NOMO-1 treated with dmso at 0.1 percent for 144 hours (cell line): ENCODE measurements around the gene RFXANK.
"Not testable (repeated sequence)": the region's sequence is repeated elsewhere in the genome, so short reads cannot be mapped to it uniquely, and the experiment has no call there.

ENCODE experiments used
- DNase-seq: peaks from one replicate; lab custom pipeline; 2025; ENCODE audit not compliant: unreplicated experiment; lab: John Stamatoyannopoulos, UW

Gene RFXANK, protein sequence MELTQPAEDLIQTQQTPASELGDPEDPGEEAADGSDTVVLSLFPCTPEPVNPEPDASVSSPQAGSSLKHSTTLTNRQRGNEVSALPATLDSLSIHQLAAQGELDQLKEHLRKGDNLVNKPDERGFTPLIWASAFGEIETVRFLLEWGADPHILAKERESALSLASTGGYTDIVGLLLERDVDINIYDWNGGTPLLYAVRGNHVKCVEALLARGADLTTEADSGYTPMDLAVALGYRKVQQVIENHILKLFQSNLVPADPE

DNA sequence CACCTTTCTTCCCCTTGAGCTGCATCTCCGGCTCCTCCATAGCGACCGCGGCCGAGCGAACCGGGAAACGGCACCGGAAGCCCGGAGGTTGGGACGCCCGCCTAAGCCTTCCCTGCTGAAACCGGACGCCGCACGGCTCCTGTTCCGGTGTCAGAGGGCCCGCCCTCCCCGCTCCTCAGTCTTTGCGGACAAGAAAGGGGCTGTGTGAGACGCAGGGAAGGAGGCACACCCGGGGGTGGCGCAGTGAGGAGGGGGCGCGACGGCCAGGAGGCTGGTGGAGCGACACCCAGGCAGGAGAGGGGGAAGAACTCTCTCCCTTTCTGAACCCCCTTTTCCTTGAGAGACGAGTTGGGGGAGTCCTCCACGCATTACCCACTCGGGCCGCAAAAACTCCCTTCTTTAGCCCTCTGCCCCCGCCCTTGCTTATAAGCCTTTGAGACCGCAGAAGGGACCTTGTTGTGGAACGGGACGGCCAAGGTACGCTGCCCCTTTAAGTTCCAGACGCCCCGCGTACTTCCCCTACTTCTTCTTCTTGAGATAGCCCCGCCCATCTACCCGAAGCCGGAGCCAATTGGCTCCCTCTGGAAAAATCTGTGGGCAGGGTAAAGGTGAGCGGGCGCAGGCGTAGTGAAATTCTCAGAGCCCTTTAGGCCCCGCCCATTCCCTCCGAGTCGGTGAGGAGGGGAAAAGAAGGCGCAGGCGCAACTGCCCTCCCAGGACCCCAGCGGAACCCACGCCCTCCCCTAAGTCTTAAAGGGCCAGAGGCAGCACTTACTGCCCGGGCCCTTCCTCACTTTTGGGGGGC is at the start of gene RFXANK, which contains the start of gene BORCS8:
Gene RFXANK, plus strand, starts transcription at position 181 of the 805 bp plus-strand sequence. CDS start 1,689 bp downstream, outside the sequence.
Gene BORCS8, minus strand, starts transcription at position 75 of the 805 bp plus-strand sequence. Its CDS starts 35 bp downstream, at position 40.
- peak; percentile 95 for DNase-seq

DNA sequence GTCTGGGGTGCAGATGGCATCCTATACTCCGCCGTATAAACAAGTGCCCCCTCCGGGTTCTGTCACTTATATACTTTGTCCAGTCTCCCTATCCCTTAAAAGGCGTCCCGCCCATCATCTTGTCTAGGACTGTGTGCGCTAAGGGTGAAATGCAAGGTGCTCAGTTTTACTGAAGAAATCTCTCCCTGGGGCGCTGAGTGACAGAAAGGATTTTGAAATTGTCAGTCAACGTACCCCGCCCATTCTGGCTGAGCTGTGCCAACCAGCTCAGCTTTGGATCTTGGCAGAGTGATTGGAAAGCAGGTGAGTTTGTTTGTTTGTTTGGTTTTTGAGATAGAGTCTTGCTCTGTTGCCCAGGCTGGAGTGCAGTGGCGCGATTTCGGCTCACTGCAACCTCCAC is 49.7 kb upstream of the RFXANK start:
- DNase-seq: no peak

DNA sequence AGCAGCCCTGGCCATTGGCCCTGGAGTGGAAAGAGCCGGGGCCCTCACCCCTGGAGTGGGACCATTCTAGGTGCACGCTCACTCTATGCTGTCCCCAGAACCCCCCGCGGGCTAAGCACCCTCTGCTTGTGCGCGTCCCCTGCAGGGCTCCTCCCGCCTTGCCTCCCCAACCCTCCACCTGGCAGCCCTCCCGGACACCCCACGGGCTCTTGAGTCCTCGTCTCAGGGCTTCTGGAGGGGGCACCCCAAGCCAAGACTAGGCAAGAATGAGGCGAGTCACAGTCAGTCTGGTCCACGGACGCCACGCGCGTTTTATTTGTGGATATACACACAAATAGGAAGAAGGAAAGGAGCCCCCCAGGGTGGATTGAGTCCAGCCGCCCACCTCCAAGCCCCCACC is 46.8 kb upstream of the RFXANK start:
- DNase-seq: no peak

DNA sequence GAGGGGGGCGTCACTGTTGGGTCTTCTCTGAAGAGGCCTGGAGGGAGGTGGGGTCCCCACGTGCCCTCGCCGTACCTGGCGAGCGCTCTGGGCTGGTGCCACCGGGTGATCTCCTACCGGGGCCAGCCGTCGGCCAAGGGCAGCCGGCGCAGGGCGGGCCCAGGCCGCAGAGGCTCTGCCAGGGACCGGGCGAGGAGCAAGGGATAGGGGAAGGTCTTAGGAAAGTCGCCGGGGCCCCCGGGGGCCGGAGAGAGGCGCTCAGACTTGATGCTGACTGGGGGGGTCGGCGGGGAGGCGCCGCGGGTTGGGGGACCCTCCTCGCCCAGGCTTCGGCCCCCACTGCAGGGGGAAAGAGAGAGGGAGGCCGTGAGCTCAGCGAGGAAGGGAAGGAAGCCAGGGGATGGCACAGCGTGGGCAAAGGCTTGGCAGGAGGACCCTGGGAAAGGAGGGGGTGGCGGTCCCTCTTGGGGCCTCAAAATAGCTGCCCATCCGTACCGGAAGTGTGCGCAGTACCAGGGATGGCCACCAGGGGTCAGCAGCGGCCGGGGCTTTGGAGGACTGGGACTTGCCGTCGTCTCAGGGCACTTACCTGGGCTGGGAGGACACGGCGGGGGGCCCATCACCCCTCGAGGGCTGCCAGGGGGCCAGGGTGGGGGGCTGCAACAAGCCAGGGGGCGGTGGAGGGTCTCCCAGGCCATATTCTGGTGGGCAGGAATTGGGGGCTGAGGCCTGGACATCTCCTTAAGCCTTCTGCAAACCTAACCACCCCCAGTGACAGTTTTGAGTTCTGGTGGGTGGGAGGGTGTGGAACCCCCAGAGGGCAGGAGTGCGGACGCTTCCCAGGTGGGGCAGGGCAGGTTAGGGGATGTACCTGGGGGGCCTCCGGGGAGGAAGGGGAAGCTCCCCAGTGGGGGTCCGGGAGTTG is 46.1 kb upstream of the RFXANK start:
- DNase-seq: peak; percentile 26

DNA sequence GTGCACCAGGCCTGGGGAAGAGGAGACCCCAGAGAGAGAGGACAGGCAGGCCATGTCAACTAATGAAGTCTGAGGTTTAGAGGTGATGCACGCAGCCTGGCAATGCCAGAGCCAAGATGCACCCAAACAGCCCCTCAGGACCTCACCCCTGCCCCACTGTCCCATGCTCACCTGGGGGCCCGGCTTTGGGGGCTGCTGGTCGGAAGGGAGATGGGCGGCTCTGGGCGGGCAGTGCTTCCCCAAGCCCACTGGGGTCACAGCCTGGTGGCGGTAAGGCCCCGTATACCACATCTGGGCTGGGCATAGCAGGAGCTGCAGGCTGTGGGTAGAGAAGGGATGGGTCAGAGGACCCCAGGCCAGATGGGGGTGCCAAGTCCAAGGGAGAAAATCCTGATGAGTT is 45.2 kb upstream of the RFXANK start:
- DNase-seq: no peak

DNA sequence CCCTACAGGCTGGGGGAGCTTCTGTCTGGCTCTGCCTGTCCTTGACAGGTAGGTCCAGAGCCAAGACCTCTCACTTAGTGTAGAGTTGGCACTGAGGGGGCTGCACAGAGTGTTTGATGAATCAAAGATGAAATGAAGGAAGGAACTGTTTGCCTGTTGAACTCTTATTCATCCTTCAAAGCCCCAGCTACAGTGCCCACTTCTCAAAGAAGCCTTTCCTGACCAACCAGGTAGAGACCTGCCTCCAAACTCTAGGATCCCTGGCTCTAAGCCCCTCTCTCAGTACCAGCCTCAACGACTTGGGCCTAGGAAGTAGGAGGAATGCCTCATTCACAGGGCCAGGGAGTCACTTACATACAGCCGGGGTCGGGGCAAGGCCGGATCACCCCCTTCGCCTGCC is 44.7 kb upstream of the RFXANK start:
- no peak for DNase-seq

DNA sequence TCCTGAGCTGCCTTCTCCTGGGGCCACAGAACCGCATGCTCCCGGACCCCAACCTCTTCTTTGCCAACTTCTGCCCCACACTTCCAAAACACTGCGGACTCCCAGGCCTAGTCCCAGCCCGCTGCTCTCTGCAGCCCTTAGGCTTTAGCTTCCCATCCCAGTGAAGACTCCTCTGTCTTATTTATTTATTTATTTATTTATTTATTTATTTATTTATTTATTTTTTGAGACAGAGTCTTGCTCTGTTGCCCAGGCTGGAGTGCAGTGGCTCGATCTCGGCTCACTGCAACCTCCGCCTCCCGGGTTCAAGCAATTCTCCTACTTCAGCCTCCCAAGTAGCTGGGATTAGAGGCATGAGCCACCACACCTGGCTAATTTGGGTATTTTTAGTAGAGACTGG is 43.6 kb upstream of the RFXANK start:
- not testable (repeated sequence) for DNase-seq

DNA sequence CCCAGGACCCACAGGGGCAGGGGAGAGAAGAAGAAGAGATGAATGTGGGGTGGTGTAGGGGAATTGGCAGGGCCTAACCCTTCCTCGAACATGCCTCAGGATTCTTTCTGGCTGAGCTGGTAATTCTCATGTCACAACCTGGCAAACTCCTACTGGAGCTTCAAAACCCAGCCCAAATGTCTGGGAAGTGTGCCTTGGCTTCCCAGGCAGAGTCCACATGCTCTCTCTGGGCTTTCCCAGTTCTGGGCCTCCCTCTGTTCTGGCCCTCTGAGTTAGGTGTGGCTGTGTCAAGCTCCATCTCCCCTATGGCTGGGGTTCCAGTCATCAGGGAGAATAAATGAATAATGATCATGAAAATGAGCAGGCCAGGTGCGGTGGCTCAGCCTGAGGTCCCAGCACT is 42.6 kb upstream of the RFXANK start:
- no peak for DNase-seq

DNA sequence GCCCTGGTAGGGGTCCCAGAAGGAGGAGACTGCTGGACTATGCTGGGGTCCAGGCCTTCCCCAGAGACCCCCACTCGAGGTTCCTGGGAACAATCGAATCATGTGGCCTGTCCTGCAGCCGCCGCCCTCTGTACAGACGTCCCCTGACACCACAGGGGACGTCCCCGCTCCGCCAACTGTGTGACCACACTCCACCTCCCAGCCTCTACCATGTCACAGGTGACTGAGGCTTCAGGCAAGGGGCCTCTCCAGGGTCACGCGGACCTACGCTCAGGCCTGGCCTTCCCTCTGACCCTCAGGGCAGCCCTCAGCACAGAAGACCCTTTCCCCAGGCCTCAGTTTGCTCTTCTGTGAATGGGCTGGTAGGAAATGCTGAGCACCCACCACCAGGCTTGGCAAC is 40.6 kb upstream of the RFXANK start:
- DNase-seq: no peak

DNA sequence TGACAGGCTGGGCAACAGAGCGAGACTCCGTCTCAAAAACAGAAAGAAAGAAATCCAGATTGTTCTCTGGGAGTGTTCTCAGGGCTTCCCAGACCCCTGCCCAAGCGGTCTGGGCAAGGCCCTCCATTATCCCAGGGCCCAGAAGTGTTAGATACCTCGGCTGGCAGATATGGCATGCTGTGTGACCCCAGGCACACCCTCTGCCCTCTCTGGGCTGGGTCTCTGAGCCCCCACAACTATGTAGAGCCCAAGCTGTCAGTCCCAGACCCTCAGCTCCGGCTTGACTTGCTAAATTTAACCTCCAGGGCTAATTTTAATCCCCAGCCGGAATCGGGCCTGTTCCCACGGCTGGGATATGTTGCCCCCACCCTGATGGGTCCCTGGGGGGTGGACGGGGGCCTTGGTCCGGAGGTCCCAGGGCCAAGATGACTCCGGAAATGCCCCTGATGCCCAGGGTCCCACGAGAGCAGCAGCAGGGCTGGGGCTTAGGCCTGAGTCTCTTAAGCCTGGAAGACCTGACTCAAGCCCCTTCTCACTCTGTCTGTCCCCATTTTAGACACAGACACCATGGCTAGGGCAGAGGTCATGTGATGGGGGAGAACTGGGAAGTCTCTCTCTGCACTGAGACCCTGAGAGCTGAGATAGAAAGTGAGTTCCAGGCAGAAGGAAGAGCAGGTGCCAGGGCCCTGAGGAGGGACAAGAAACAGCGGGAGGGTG is 39.2 kb upstream of the RFXANK start:
- DNase-seq: no peak

DNA sequence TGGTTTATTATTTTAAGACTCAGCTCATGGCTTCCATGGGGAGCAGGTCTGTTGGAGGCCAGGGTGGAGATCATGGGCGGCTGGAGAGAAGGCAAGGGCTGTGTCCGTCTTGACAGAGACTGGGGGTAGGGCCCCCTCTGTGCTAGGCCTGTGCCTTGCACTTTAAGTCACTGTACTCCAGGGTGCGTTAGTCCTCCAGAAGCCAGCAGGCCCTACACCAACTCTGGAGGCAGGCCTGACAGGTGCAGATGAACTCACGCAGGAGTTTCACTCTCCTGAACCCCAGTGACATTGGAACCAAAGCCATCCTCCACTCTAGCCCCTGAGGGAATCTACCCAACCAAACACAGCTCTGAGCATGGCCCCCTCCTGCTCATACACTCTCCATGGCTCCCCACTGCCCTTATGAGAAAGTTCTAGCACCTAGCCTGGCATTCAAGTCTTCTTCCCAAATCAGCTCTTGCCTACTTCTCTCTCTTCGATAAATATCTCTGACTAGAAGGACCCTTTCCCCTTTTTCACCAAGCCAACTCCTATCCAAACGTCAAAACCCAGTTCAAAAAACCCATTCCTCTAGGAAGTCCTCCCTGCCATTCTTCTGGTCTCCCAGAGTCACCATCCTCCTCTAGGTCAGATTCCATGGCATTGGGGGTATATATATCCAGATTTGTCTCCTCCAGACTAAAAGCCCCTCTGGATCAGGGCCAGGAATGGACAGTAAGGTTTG is 37.1 kb upstream of the RFXANK start:
- DNase-seq: no peak

DNA sequence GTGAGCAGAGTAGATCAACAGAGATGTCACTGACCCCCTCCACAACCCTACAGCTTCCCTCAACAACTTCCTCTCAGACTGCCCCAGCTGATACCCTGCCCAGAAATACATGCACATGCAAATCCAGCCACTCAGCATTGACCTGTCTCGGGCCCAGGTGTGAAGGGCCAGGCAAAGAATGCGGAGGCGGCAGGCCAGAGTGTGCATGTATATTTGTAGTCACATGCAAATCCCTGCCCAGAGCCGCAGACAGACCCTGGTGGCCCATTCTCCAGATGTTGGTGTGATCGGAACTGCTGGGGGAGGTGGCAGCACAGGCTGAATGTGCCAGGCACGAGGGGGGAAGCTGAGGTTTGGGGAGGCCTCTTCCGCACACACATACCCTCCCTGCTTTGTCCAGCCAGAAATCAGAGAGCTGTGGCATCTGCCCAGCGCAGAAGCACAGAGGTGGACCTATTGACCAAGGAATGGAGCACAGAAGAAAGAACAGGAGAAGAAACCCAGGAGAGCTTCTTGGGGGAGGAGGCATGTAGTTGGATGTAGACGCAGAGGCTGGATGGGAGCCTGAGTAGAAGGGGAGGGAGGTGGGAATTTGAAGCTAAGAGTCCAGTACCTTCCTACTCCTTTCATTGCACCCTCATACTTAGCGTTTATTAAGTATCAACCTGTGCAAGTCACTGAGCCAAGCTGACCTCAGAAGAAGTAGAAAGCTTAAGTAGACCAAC is 36.4 kb upstream of the RFXANK start:
- no peak for DNase-seq

DNA sequence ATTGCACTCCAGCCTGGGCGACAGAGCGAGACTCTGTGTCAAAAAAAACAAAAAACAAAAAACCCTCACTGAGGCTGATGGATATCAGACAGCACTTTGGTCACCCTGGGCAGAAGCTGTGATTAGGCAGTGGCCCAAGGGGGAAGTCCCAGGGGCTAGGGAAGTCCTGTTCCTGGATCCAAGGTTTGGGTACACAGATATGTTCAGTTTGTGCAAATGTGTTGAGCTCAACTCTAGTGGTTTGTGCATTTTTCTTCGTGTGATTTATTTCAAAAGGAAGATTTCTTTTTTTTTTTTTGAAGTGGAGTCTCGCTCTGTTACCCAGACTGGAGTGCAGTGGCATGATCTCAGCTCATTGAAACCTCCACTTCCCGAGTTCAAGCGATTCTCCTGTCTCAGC is 34.2 kb upstream of the RFXANK start:
- DNase-seq: no peak

DNA sequence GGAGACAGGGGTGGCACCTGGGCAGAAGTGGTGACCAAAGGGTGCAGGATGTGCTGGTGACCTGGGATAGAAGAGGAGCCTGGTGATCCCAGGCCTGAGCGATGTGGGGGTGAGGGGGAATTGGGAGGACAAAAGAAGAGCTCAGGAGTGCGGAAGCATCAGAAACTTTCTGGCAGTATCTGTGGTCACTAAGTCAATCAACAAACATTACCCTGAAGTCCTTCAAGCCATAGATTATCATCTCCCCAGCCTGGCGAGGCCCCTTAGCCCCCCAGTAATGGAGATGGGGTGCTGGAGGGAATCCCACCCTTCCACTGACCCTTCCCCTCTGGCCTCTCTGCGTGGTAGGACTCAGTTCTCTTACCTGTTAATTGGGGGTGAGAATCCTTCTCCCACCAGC is 32.5 kb upstream of the RFXANK start:
- DNase-seq: no peak

DNA sequence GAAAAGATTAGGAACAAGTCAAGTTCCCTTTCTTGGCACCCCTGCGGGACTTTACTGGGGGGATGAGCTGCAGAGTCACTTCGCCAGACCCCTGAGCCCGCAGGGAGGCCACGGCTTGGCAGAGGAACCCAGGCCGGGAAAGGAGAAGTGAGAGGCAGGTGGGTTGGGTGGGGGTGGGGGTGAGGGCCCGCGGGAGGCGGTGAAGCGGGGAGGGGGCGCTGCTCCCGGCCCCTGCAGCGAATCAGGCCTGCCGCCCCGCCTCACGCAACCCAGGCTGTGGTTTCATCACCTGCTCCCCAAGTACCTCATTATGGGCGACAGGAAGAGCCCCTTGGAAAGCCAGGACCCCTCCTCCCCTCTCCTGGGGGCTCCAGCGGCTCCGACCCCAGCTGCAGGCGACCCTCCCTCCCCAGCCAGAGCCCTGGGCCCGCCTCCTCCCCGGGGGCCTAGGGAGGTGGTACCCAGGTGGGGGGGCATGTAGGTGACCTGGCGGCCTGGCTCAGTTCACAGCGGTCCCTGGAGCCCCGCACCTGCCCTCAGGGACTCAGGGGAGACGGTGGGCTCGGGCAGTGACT is 31.5 kb upstream of the RFXANK start:
- no peak for DNase-seq

DNA sequence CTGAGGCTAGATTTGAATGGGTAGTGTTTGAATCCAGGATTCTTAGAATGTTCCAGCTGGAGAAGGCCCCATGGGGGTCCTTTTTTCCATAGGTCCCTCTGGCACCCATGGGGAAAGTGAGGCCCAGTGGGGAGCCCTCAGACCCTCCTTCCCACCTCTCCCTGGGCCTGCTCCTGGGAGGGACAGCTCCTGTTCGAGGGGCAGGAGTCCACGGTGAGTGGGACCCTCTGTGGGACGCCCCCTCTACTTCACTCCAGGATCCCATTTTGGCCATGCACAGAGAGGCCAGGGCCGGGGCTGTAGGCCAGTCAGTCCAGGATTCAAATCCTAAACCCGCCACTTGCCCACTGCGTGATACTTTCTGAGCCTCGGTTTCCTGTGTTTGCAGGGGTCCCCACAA is 29.6 kb upstream of the RFXANK start:
- no peak for DNase-seq

DNA sequence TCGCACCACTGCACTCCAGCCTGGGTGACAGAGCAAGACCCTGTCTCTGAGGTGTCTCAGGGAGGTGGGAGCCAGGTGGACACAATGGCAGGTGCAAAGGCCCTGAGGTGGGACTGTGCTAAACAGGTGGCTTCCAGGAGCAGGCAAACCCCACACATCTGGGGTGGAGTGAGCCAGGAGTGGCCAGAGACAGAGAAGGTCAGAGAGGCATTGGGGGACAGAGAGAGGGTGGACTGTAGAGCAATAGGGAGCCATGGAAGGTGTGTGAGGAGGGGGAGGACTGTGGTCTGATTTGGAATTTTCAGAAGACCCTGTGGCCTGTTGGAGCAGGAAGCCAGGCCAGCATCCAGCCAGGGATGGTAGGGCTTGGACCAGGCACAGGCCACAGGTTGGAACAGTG is 26.7 kb upstream of the RFXANK start:
- DNase-seq: no peak

DNA sequence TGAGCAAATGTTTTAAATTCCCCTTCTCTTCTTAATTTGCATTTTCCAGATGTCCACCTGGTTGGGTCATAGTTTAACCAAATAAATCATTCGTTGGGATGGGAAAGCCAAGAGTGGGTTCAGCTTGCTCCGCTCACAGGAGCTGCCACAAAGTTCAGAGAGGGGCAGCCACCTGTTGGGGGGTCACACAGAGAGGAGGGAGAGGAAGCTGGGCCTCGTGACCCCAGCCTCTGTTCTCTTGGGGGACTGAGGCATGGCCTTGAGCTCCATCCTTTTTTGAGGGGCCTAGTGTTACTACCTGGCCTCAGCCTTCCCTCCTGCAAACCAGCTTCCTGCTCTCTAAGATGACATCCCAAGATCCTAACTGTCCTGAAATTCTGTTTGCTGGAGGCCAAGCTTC is 24.4 kb upstream of the RFXANK start:
- no peak for DNase-seq
